ENCODE results near the gene FRMD4A.
"Not testable (repeated sequence)": the region's sequence is repeated elsewhere in the genome, so short reads cannot be mapped to it uniquely, and the experiment has no call there.

FRMD4A gene

DNA sequence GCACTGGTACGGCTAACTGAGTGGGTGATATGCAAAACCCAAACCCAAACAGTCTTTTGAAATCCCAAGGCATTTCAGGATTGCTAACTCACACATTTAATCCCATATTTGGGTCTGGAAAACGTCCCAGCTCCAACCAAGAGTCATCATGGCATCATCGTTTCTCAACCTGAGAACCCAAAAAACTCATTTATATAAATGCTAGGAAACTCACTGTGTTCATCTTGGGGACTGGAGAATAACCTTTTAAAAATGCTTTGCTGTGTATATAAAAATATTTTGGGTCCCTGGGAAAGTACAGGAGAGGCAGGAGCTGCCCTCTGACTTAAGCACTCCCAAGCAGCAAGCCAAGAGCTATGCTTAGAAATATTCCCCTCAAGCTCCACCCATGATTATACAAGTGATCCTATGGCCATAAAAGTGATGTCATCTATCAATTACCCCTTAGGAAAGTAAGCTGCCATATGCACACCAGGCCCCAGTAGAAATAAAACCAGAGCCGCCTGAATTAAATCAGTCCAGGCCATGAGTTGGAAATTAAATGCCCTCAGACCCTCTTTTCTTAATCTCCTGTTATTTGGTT is 352.1 kb downstream of the FRMD4A start:
- no peak for DNase-seq (ENCODE audit: low read depth)

DNA sequence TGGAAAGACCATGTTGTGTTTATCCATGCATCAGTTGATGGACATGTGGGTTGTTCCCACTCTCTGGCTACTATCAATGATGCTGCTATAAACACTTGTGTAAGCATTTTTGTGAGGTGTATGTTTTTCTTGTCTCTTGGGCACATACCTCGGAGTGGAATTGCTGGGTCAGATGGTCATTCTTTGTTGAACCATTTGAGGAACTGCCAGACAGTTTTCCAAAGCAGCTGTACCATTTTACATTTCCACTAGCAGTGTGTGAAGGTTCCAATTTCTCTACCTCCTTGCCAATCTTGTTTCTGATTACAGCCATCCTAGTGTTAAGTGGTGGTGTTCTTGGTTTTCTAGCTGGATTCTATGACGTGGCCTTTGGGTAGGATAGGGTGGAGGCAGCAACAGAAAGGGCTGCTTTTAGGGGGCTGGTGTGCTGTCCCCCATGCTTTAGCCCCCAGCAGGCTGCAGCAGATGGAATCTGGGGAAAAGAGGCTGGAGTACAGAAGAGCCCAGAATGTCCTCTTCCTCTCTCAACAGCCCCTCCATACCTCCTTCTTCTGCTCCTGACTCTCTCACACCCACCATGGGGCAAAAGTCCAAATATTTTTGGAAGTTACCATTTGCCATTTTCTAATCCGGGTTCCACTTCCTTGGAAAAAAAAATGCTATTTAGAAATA is 352.7 kb downstream of the FRMD4A start:
- no peak for DNase-seq (ENCODE audit: low read depth)

DNA sequence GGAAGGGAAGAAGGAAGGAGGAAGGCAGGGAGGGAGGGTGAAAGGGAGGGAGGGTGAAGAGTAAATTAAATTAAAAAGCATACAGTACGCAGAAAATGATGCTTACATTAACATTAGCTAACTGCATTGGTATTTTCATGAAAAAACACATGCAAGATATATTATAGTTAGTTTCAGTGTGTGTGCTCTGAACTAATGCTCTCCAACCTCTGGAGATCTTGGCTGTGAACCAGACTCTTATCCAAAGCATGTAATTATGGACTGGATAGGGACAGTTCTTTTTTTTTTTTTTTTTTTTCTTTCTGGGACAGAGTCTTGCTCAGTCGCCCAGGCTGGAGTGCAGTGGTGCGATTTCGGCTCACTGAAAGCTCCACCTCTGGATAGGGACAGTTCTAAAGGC is 357.0 kb downstream of the FRMD4A start:
- no peak for DNase-seq (ENCODE audit: low read depth)

DNA sequence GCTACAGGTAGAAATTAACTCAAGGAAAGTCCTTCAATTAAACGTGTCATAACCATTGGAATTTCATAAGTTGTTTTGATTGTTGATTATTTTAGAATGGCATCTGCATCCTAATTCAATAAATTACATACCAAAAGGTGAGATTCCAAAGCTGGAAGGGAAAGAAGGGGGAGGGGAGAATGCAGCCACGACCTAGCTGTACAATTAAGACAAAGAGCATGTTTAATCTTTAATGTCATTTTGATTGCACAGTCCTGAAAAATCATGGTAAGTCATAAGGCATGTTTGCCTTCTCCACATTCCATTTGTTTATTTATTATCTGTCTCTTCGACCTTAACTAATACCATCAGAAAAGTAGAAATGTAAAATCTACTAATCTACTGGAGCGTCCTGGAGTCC is 358.1 kb downstream of the FRMD4A start:
- DNase-seq (ENCODE audit: low read depth) = no peak

DNA sequence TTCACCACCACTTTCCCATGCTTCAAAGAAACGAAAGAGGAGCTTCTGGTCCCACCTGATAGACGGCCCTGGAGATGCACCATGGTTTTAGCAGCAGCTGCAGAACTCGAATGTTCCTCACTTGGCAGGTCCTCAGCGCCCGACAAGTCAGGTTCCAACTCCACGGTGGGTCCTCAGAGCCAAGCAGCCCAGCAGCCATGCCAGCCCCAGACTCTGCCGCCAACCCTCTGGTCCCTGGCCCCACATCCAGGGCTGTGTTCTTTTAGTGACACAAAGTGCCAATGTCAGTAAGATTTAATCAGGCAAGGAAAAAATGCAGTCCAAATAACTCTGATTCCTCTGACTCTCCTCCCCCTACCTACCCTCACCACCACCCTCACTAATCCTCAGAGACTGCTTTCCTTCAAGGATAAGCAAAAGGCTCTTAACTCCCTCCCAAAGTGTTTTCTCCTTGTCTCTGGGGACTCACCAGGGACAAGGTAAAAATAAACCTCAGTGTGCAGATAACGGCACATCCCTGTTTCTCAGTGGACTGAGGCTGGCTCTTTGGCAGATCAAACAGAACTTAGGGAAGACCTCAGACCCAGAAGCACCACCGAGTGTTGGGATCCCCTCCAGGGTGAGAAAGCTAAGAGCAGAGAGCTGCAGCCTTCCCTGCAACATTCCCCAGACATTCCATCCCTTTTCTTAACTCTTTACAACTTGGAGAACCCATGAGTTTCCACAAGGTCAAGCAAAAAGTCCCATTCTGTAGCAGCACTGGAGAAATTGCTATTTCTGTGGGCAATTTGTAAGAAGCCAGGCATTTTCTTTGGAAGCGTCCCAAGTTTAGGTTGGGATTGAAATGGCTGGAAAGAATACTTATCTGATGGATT is 358.9 kb downstream of the FRMD4A start:
- DNase-seq (ENCODE audit: low read depth) = no peak

DNA sequence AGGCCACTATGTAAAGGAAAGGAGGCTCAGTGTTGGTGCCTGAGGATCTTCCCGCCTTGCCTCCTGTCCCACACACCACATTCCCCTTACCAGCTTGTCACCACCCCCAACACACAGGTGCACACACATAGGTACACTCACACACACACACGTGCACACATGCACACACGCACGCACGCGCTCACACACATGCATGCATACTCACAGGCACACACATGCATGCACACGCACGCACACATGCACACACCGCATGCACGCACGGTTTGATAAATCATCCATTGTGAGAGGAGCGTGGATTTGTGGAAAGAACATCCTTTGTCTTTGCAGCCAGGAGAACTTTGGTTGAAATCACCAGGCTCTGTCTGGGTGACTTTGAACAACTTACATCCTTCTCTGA is 359.8 kb downstream of the FRMD4A start:
- DNase-seq (ENCODE audit: low read depth) = no peak

DNA sequence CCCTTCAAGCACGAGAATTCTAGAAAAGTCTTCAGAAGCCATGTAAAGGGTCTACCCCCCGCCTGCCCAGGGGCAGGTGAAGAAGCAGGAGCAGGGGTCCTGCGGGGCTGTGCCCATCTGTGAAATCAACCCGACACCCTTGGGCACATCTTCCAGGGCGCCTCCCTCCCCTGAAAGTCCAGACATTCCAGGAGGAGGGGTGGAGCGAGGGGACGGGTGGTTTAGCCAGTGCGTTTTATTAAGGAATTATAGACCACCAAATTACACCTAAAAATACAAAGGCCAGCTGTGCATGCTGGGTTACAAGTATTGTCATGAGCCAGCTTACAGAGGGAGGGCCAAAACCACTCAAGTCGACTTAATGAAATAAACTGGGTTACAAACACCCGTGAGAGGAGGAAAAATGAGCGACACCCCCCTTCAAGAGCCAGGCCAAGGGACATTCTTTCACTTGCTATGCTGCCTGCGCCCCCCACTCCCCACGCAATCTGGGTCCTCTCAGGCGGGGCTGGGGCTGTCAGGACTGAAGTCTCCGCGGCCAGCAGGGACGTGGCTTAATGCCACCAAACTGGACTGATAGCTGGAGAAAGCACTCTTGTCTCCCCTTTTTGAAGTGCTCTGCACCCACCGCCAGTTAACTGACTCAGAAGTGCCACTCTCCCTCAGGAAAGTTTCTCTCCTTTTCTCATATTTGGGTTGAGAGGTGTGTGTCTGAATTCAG is 360.3 kb downstream of the FRMD4A start:
- no peak for DNase-seq (ENCODE audit: low read depth)

DNA sequence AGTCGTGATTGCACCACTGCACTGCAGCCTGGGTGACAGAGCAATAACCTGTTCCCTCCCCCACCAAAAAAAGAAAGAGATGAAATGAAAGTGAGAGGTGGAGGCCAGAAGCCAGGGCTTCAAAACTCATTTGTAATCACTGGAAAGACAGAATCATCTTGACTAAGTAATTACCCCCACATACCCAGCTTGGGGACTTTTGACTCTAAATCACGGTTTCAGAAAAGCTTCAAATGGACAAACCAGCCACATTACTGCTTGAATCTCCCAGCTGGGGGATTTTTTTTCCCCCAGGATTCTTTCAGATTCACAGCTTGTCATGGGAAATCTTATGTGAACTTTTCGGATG is 361.0 kb downstream of the FRMD4A start:
- no peak for DNase-seq (ENCODE audit: low read depth)

DNA sequence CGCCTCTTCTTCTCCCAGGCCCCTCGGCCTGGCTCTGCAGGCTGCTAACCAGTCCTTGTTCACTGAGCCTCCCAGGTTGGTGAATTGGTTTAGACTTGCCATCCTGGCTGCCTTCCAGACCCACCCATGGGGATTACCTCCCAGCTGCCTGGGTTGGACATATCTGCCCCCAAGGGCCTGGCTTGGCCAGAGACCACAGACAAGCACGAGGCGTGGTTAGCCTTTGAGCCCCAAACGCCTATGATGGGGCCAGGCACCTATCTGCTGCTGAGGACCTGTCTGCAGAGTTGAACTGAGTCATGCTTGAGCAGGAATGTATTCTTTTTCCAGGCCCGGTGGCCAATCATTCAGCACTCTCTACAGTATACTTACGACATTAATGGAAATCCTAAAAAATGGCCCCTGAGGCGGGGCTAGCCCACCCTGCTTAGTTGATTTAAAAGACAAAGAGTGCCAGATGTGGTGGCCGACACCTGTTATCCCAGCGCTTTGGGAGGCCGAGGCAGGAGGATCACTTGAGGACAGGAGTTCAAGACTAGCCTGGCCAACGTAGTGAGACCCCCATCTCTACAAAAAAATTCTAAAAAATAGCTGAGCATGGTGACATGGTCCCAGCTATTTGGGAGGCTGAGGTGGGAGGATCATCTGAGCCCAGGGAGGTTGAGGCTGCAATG is 361.5 kb downstream of the FRMD4A start:
- DNase-seq (ENCODE audit: low read depth) = no peak

DNA sequence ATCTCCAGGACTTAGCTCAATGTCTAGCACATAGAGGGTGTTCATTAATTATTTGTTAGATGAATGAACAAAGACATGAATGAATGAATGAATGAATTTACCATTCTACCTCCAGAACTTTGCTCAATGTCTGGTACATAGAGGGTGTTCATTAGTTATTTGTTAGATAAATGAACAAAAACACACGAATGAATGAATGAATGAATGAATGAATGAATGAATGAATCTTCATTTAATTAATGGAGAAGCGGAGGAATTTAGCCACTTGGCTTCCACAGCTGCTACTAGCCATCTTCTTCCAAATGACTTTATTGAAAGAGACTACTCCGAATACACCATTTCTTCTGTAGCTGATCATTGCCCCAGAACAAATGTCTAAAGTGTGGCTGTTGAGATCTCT is 368.9 kb downstream of the FRMD4A start:
- DNase-seq (ENCODE audit: low read depth) = no peak

DNA sequence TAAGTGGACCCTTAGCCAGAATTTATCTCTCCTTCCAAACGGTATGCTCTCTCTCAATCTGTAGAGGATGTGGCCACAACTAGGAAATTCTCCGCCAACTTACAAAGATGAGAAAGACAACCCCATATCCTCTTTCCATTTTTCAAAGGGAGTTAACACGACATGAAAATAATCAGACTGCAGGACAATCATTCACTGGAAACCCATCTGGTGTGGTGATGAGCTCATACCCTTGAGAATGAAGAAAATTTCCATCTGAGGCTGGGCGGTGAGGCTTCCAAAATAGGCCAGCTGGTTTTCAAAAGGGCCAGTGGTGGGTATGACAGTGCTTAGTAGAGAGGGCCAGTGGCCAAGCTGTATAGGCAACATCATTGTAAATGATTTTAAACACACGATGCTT is 369.6 kb downstream of the FRMD4A start:
- DNase-seq (ENCODE audit: low read depth) = no peak

DNA sequence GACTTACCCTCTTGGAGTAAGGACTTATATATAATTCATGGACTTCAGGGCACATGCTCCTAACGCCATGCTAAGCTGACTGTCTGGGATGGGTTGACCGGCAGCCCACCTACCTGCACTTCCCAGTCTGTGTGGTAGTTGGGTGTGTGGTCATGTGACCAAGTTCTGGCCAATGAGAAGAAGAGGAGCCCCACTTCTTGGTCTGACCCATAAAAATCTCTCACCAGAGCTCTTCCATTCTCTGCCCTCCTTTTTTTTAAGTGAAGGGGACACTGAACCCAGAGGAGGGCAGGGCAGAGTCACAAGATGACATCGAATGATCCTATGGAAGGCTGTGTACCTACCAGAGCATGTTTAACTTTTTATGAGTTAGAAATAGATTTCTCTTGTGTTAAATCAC is 370.1 kb downstream of the FRMD4A start:
- no peak for DNase-seq (ENCODE audit: low read depth)

DNA sequence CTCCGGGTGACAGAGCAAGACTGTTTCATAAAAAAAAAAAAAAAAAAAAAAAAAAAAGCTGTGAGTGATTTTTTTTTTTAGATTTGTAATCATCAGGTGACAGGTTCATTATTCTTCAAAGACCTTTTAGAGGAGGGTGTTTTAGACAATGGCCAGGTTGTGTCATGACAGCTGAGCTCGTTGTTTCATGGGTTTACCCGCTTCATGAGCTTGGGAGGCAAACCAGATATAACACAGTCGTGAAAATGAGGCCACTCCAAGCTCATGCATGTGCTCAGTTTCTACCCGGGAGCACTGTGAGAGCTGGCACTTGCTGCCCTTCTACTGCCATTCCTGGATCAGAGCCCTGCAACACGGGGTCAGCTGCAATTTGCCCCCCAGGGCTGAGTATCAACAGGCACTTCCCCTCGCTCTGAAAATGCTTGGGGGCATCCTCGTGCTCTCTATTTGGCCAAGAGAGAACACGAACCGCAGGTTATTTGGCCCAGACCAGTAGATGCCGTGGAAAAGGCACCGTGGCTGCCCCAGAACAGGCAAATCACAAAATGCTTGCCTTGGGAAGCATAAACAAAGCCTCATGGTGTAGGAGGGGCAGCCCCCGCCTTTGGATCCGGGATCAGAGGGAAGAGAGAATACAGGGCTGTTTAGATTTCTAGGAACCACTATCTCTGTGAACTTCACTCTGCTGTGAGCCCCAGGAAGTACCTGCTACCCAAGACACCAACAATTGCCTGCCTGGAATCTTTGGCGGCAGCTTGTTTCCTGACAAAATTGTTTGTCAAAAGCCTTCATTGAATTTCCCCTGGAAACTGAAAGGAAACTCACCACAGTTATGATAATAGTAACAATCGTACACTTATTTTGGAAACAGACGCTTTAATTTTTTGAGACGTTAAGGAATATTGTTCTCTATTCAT is 371.0 kb downstream of the FRMD4A start:
- no peak for DNase-seq (ENCODE audit: low read depth)

DNA sequence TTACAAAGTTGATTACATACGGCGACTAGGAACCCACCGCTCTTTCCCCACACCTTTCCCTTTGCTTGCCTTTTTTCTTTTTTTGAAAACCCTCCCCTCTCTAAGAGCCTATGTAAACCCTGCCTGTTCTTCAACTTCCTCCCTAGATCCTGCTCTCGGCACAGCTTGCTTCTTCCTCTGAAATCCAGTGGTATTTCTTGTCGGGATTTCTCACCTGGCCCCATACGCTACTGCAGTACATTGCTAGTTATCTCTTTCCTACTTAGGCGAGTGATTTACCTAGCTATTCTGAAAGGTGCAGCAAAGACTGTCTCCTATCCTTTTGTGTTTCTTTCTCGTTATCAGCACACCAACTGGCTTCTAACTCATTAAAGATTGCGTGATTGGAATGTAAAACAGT is 372.9 kb downstream of the FRMD4A start:
- DNase-seq (ENCODE audit: low read depth) = no peak

DNA sequence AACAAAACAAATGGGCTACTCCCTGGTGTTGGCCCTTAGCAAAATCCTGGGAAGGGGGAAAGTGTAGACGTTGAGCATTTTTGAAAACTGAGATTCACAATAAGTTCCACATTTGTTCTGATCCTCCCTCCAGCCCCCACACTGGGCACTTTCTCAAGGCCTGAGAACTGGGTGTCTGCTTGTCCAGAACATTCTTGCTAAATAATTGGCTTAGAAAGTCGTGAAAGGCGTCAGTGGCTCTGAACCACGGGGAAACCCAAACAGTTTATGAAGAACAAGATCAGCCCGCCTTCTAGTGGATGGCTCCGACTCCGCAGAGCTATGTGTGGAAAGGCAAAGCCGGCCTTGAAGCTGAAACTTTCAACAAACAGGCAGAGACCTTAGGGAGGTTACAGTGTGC is 373.9 kb downstream of the FRMD4A start:
- no peak for DNase-seq (ENCODE audit: low read depth)

DNA sequence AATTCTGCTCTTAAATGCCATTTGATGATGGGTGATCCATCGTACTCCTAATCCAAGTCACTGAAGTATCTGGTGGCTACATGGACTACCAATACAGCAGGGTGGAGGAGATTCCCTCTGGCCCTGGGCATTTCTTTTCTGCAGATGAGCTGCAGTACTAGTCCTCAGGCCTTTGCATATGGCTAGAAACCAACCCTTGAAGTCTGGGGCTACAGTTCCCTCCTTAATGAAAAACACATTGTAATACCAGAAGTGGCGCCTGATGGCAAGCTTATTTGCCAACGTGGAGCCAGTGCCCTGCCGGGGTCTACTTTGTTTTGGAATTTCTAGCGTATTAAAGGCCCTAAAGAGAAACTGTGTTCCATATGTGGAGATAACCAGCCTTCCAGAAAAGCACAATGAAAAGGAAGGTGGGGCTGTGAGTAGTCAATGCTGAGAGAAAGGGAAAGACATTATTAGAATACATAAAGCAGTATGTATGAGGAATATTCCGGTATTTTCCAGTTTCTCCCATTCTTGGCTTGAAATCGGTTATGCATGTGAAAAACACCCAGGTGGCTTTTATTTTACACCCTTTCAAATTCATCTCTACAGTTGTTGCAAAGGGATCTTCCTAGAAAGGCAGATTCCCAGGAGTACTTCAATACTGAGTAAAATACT is 375.2 kb downstream of the FRMD4A start:
- DNase-seq (ENCODE audit: low read depth) = no peak

DNA sequence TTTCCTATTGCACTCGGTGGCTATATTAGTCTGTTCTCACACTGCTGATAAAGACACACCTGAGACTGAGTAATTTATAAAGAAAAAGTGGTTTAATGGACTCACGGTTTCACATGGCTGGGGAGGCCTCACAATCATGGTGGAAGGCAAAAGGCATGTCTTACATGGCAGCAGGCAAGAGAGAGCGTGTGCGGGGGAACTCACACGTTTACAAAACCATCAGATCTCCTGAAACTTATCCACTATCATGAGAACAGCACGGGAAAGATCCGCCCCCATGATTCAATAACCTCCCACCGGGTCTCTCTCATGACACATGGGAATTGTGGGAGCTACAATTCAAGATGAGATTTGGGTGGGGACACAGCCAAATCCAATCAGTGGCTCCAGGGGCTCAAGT is 376.5 kb downstream of the FRMD4A start:
- DNase-seq (ENCODE audit: low read depth) = not testable (repeated sequence)

DNA sequence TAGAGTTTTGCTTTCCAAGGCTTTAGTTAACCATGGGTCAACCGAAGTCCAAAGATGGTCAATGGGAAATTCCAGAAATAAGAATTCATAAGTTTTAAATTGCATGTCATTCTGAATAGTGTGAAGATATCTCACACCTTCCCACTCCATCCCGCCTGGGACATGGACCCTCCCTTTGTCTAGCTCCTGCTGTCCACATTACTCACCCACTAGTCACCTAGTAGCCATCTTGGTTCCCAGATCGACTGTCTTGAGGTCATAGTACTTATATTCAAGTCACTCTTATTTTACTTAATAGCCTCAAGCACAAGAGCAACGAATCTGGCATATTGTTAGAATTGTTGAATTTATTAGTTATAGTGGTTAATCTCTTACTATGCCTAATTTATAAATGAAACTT is 377.4 kb downstream of the FRMD4A start:
- DNase-seq (ENCODE audit: low read depth) = no peak

DNA sequence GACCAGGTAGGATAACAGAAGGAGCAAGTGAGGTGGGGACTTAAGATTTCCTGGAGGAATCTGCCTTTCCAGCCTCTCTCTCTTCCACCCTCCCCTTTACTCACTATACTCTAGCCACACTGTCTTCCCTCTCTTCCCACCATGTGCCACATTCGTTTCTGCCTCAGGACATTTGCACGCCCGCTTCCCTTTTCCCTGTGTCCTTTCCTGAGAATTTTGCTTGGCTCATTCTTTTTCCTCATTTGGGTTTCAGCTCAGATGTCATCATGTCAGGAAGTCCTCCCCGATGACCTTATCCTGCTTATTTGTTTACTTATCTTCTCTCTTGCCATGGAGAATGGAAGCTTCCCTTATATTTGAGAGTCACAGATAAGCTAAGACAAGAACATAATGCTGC is 380.2 kb downstream of the FRMD4A start:
- DNase-seq (ENCODE audit: low read depth) = no peak

DNA sequence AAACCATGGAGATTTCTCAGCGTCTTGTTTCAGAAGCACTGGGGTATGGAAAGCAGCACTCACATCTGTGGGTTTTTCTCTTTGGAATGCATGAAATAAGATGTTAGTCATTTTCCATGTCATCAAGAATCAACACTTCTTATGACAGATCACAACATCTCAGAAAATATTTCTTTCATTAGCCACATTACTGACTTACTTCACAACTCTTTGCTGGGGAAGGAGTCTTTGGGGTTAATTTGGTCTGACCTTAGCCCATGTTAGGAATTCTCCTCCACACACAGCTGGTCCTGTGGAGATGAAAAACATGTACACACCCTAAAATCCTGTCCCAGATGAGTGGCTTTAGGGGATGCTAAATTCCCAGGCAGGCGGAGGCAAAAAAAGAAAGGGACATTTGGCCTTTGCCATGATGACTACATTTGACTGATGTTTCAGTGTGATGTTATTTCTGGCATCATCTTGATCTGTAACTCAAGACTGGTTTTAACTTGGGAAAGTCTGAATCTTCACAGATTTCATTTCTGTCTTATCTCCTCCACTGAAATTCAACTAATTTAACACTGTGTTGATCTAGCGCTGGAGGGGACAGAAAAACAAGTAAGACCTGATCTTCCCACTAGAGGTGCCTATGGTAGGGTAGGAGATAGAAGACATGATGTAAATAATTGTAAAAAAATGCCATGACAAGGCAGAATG is 380.7 kb downstream of the FRMD4A start:
- no peak for DNase-seq (ENCODE audit: low read depth)

All from stimulated activated CD8-positive, alpha-beta memory T cell treated with anti-CD3 and anti-CD28 coated beads, Interleukin-12 subunit alpha, Interleukin-12 subunit beta, amount 100 ng/mL, for 1 hour (primary cell).